ENCODE results near the gene STRADA.
"Not testable (repeated sequence)": the region's sequence is repeated elsewhere in the genome, so short reads cannot be mapped to it uniquely, and the experiment has no call there.

STRADA gene

DNA sequence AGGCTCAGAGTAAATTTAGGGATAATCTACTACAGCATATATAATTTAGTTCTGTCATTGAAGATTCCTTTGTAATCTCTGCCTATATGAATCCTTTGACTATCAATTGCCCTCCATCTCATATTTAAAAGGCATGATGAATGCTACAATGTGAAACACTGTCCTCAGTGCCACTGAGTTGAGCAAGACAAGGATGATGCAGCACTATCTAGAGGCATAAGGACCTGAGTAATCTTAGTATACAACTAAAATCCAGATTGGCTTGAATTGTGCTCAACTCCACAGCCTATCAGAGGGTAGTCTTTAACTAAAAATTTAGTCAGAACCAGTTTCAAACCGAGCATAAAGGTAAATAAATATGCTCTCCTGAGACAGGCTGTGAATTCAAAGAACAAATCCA, 11.6 kb upstream of the STRADA start:
- no peak overlapping the region for H3K4me3 ChIP-seq (ENCODE audit: low read depth, low read length)
- TF ChIP-seq, protein P1, sequence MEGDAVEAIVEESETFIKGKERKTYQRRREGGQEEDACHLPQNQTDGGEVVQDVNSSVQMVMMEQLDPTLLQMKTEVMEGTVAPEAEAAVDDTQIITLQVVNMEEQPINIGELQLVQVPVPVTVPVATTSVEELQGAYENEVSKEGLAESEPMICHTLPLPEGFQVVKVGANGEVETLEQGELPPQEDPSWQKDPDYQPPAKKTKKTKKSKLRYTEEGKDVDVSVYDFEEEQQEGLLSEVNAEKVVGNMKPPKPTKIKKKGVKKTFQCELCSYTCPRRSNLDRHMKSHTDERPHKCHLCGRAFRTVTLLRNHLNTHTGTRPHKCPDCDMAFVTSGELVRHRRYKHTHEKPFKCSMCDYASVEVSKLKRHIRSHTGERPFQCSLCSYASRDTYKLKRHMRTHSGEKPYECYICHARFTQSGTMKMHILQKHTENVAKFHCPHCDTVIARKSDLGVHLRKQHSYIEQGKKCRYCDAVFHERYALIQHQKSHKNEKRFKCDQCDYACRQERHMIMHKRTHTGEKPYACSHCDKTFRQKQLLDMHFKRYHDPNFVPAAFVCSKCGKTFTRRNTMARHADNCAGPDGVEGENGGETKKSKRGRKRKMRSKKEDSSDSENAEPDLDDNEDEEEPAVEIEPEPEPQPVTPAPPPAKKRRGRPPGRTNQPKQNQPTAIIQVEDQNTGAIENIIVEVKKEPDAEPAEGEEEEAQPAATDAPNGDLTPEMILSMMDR (IDR thresholded peaks at IDR 0.05; ENCODE audit: low read depth, low read length), result no peak

DNA sequence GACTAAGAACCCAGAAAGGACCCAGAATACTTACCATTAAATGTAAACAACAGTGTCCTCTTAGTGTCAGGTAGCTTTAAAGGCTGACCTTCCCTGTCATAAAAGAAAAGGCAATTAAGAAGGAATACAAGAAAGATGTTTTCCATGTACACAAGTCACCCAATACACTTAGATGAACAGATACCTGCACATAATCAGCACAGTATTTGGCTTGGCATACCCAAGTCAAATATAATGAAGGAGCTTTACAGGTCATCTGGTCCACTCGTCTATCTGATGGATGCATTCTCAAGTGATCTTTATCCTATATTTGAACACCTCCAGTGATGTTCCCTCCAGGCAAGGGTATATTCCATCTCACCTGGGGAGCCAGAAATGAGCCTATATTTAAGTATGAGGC, 11.1 kb upstream of the STRADA start:
- H3K4me3 ChIP-seq (ENCODE audit: low read depth, low read length), result no peak overlapping the region
- TF ChIP-seq, protein P1 (IDR thresholded peaks at IDR 0.05; ENCODE audit: low read depth, low read length), result no peak

DNA sequence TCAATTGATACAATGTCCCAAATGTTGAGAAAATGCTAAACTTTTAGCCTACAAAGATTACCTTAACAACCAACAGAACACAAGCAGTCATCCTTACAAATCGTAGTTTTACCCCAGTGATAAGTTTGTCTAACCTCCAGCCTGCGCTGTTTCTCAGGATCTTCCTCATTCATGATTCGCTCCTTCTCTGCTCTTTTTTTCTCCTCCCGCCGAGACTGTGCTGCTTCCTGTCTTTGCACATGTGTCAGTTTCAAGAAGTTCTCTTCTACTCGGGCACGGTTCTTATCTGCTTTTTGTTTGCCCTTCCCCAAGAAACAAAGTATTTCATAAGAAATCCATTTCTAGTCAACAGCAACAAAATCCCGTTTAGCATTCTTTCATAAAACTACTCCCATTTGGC, 10.2 kb upstream of the STRADA start:
- TF ChIP-seq, protein P1 (IDR thresholded peaks at IDR 0.05; ENCODE audit: low read depth, low read length), result no peak
- no peak overlapping the region for H3K4me3 ChIP-seq (ENCODE audit: low read depth, low read length)

DNA sequence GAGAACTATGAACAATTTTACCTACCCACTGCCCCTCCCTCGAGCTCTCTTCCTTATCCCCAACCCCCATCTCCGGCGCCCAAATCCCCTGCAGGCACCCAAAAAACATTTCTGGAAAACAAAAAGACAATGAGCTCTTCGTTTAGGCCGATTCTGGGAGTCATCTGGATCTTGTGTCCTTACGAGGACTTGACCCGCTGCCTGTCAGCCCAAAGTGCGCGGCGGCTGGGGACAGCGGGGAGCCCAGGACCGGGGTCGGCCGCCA, 524 bp downstream of the STRADA start:
- peak overlapping the region; percentile 93 for H3K4me3 ChIP-seq (ENCODE audit: low read depth, low read length)
- TF ChIP-seq, protein P1 (IDR thresholded peaks at IDR 0.05; ENCODE audit: low read depth, low read length), result no peak

DNA sequence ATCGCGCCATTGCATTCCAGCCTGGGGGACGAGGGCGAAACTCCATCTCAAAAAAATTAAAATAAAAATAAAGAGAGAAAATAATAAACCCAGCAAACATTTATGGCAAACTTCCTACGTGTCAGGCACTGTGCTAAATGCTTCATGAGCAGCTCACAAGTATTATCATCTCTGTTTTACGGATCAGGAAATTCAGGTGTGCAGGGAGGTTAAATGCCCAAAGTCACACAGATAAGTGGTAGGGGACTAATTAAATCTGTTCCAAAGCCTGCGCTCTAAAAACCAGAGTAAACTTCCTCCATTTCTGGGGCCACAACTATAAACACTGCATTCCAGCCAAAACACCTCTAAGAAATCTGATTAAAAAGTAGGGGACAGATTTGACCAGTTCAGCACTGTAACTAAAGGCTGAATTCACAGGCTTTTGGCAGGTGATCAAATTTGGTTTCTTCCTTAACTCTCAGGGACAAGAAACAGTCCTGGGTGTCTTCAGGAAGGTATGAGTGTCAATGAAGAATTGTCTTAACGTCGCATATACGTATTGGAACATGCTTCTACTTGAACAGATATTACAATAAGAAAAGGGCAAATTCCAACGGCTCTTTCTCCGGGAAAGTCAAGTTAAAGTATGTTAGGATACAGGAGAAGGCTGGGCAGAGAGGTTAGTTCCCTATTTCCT, 996 bp downstream of the STRADA start:
- peak overlapping the region; percentile 93 for H3K4me3 ChIP-seq (ENCODE audit: low read depth, low read length)
- TF ChIP-seq, protein P1 (IDR thresholded peaks at IDR 0.05; ENCODE audit: low read depth, low read length), result no peak

DNA sequence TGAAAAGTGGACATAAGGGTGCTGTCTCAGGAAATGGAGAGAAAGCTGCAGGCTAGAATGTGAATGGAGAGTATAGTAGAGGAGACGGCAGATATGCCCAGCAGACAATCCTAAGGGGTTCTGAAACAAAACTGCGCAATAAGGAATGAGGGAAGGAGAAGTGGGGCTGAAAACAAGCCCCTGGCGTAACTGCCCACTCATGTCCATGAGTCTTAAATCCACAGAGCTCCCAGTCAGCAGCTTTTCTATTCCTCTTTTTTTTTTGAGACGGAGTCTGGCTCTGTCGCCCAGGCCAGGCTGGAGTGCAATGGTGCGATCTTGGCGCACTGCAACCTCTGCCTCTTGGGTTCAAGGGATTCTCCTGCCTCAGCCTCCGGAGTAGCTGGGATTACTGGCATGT, 5.9 kb downstream of the STRADA start:
- no peak overlapping the region for H3K4me3 ChIP-seq (ENCODE audit: low read depth, low read length)
- TF ChIP-seq, protein P1 (IDR thresholded peaks at IDR 0.05; ENCODE audit: low read depth, low read length), result no peak

DNA sequence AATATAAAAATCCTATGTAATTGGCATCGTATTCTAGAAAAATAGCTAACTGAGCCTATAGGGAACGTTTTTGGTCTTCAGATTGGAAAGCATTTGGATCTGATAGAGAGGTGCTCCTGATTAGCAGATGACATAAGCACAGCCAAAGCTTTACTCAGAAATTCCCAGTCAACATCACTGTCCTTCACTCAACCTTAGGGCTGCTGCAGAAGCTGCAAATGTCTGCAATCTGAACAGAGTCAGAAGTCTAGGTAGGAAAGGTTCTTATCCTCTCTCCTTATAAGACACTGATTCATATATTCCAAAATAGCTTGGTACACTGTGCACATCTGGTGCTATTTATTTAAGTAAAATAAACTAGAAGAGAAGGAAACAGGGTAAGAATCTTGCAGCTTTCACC, 19.2 kb downstream of the STRADA start:
- TF ChIP-seq, protein P1 (IDR thresholded peaks at IDR 0.05; ENCODE audit: low read depth, low read length), result no peak

DNA sequence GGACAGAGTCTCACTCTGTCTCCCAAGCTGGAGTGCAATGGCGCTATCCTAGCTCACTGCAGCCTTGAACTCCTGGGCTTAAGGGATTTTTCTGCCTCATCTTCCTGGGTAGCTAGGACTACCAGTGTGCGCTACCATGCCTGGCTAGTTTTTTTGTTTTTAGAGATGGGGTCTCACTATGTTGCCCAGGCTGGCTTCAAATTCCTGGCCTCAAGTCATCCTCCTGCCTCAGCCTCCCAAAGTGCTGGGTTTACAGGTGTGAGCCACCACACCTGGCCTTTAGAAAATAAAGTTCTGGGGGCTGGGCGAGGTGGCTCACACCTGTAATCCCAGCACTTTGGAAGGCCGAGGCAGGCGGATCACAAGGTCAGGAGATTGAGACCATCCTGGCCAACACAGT, 21.4 kb downstream of the STRADA start:
- not testable (repeated sequence) for H3K4me3 ChIP-seq (ENCODE audit: low read depth, low read length)

More for the DNA sequence above, 19.2 kb downstream of the STRADA start:
- H3K4me3 ChIP-seq (ENCODE audit: low read depth, low read length), result no peak overlapping the region

Measured in WI38 (cell line).